Progenitor cell of endocrine pancreas (in vitro differentiated cells): ENCODE results near the gene HTRA3. TPM values are rescaled to one million over a fixed set of nuclear protein-coding genes. Genes with fewer than 3 reads are reported as not detected.
A peak's percentile ranks its signal among the peaks of the same experiment; 100 is the strongest.

ENCODE experiments used
- DNase-seq: peaks from one replicate; pipeline ENCODE4 v3.0.0; 2021; ENCODE audit warnings: low spot score; ENCODE audit not compliant: unreplicated experiment
- H3K27ac Mint-ChIP-seq: 2 replicates; pipeline ENCODE4 v1.8.0; 2021; ENCODE audit warnings: mild to moderate bottlenecking, moderate library complexity, mixed read lengths
- H3K27me3 Mint-ChIP-seq: 2 replicates; pipeline ENCODE4 v1.8.0; 2021; ENCODE audit warnings: mixed read lengths
- H3K36me3 Mint-ChIP-seq: 2 replicates; pipeline ENCODE4 v1.8.0; 2022; ENCODE audit warnings: mixed read lengths; ENCODE audit not compliant: insufficient read depth
- H3K4me1 Mint-ChIP-seq: 2 replicates; pipeline ENCODE4 v1.8.0; 2021; ENCODE audit warnings: low read depth, mixed read lengths
- H3K4me3 Mint-ChIP-seq: 2 replicates; pipeline ENCODE4 v1.8.0; 2021; ENCODE audit warnings: low read depth, mild to moderate bottlenecking, moderate library complexity, mixed read lengths
- H3K9me3 Mint-ChIP-seq: 2 replicates; pipeline ENCODE4 v1.8.0; 2021; ENCODE audit warnings: low read depth, mixed read lengths
- CTCF ChIP-seq: fragments of 200-600 bp; sonication (generic); IDR thresholded peaks from one replicate; pipeline ENCODE4 v1.5.0; 2021; ENCODE audit warnings: antibody characterized with exemption, mild to moderate bottlenecking; ENCODE audit not compliant: unreplicated experiment
- total RNA-seq: library from RNA; stranded (reverse); gene quantifications from 2 replicates; pipeline ENCODE4 v1.2.1, GENCODE V29; 2021

HTRA3 gene
- total RNA-seq, 1 donor from 2014 or later, result 0.86 TPM

- Mint-ChIP-seq H3K27ac (no peak overlapping the region), H3K4me3 (no peak overlapping the region), H3K9me3 (no peaks in the 10 kb centered on the region), H3K4me1 (peaks cover 12% of the 10 kb centered on the region), H3K36me3 (no peaks in the 10 kb centered on the region), H3K27me3 (no peaks in the 10 kb centered on the region)
- peak; percentile 18 for TF ChIP-seq CTCF
- DNase-seq, result no peak
These were observed 50.8 kb downstream of the HTRA3 start for GRCh38 chr4:8320386-8320750.

GRCh38 chr4:8321220-8321619 lies 51.7 kb downstream of the HTRA3 start:
- Mint-ChIP-seq H3K4me3 (no peak overlapping the region), H3K27ac (no peak overlapping the region), H3K4me1 (peaks cover 4% of the 10 kb centered on the region), H3K9me3 (no peaks in the 10 kb centered on the region), H3K36me3 (no peaks in the 10 kb centered on the region), H3K27me3 (no peaks in the 10 kb centered on the region)
- no peak for DNase-seq
- no peak for TF ChIP-seq CTCF

GRCh38 chr4:8321771-8322170 lies 52.2 kb downstream of the HTRA3 start:
- H3K27me3 Mint-ChIP-seq, result no peaks in the 10 kb centered on the region
- H3K4me1 Mint-ChIP-seq, result peaks cover under 1% of the 10 kb centered on the region
- H3K36me3 Mint-ChIP-seq, result no peaks in the 10 kb centered on the region
- DNase-seq, result no peak
- H3K4me3 Mint-ChIP-seq, result no peak overlapping the region
- H3K9me3 Mint-ChIP-seq, result no peaks in the 10 kb centered on the region
- no peak for TF ChIP-seq CTCF
- H3K27ac Mint-ChIP-seq, result no peak overlapping the region

DNA sequence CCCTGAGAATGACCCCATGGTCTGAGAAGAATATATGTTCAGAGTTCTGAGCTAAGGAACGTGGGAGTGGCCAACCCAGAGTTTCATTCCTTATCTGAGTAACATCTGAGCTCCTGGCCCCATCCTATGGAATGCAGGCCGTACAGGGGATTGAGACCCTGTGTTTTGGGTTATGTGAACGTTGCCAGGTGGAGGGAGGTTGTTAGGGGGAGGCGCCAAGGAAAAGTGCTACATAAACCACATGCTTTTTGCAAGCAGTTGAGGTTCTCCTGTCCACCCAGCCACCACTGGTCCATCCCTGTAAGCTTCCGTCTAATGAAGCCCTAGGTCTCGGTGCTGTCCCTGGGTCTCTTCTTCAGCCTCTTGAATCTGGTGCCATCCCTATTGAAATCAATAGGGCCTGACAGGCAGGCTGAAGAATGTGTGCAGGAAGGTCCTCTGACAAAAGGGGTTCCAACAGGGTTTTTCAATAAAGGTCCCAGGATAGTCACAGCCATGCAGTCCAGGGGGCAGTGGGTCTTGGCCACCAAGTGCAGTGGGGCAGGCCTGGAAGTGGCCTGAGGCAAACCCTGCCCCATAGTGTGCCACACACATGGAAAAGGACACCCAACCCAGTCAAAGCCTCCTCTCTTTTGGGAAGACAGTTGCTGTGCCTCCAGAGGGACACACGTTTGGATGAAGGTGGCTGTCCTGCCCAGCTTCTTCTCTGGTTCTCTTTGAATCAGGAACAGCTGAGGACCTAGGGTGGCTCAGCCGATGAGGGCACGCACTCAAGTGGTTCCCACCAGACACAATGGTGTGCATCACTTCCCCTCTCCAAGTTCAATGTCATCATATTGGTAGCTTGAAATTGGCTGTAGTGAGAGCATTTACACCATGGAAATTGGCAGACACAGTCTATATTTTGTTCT lies 53.5 kb downstream of the HTRA3 start:
- Mint-ChIP-seq H3K4me3 (no peak overlapping the region), H3K27ac (no peak overlapping the region), H3K4me1 (no peaks in the 10 kb centered on the region), H3K36me3 (no peaks in the 10 kb centered on the region), H3K9me3 (peaks cover 3% of the 10 kb centered on the region), H3K27me3 (no peaks in the 10 kb centered on the region)
- no peak for DNase-seq
- TF ChIP-seq CTCF, result no peak

DNA sequence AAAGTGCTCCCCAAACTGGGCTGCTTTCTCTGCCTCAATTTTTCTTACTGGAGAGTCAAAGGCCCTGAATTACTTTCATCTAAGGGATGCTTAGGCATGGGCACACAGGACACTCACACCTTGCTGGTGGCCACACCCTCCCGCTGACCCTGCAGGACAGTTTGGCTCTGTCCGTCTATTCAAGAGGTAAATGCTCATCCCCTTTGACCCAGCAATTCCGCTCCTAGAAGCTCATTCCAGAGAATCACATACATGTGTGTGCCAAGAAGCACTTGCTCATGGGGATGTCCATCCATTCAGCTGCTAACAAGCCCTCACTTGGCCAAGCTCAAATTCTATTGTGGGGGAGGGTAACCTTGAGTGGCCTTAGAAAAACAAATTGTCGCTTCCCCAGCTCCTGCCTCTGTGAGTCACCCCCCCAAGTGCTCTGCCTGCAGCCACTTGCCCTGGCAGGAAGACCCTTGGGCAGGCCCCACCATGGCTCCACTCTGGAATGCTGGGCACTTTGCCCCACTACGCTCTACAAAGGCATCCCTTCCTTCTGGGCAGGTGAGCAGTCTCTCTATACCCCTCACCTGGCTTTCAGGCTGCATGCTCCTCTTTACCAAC lies 54.5 kb downstream of the HTRA3 start:
- Mint-ChIP-seq H3K9me3 (peaks cover 3% of the 10 kb centered on the region), H3K36me3 (no peaks in the 10 kb centered on the region), H3K27me3 (no peaks in the 10 kb centered on the region), H3K4me3 (no peak overlapping the region), H3K27ac (no peak overlapping the region), H3K4me1 (no peaks in the 10 kb centered on the region)
- TF ChIP-seq CTCF, result no peak
- no peak for DNase-seq
